Keratinocyte (primary cell): ENCODE data around the gene KRTAP3-3. TPM values are rescaled to one million over a fixed set of nuclear protein-coding genes. Genes with fewer than 3 reads are reported as not detected.

Experiments
- DNase-seq: peaks from one replicate; pipeline ENCODE4 v3.0.0-alpha.2; 2011; ENCODE audit warnings: low read depth, missing footprints, low spot score
- FAIRE-seq: peaks from 2 replicates; lab custom pipeline; 2011; peaks lifted over from hg19 to GRCh38; lab: Jason Lieb, UNC
- H2AFZ ChIP-seq: 2 replicates; pipeline ENCODE4 v1.6.0; 2012; ENCODE audit warnings: low read length, control low read depth, inconsistent platforms; ENCODE audit not compliant: control insufficient read depth
- H3K27ac ChIP-seq: 2 replicates; pipeline ENCODE4 v1.5.1; 2011; ENCODE audit warnings: low read length; ENCODE audit not compliant: control insufficient read depth, insufficient read depth
- H3K27me3 ChIP-seq: 3 replicates; pipeline ENCODE4 v1.6.0; 2011; ENCODE audit warnings: low read length; ENCODE audit not compliant: control insufficient read depth, insufficient read depth; ENCODE audit errors: extremely low read depth
- H3K36me3 ChIP-seq, 2 experiments: 2 replicates in 1 of 2; 3 replicates in 1 of 2; pipeline ENCODE4 v1.5.1; 2011; ENCODE audit warnings: low read length in 2 of 2, mild to moderate bottlenecking in 1 of 2; ENCODE audit not compliant: control insufficient read depth in 2 of 2, insufficient read depth in 2 of 2; ENCODE audit errors: extremely low read depth in 1 of 2
- H3K4me1 ChIP-seq: 3 replicates; pipeline ENCODE4 v1.5.1; 2011; ENCODE audit warnings: low read length; ENCODE audit not compliant: control insufficient read depth, insufficient read depth; ENCODE audit errors: extremely low read depth
- H3K4me2 ChIP-seq: 3 replicates; pipeline ENCODE4 v1.6.0; 2011; ENCODE audit warnings: low read depth, low read length; ENCODE audit not compliant: control insufficient read depth, insufficient read depth; ENCODE audit errors: extremely low read depth
- H3K4me3 ChIP-seq, 3 experiments: fragments of 200-600 bp in 1 of 3; sonication (generic) in 1 of 3; 2 replicates in 2 of 3; 3 replicates in 1 of 3; pipeline ENCODE4 v1.5.1; 2011 to 2016; ENCODE audit warnings: low read length in 3 of 3, mild to moderate bottlenecking in 3 of 3, control low read depth in 2 of 3, inconsistent platforms in 1 of 3, low read depth in 1 of 3, mixed read lengths in 1 of 3, mixed run types in 1 of 3, moderate library complexity in 1 of 3; ENCODE audit not compliant: control insufficient read depth in 2 of 3, insufficient read depth in 2 of 3; ENCODE audit errors: extremely low read depth in 1 of 3
- H3K79me2 ChIP-seq: 2 replicates; pipeline ENCODE4 v1.6.0; 2012; ENCODE audit warnings: low read length; ENCODE audit not compliant: control insufficient read depth, insufficient read depth
- H3K9ac ChIP-seq: 3 replicates; pipeline ENCODE4 v1.6.0; 2011; ENCODE audit warnings: low read length; ENCODE audit not compliant: control insufficient read depth, insufficient read depth; ENCODE audit errors: extremely low read depth
- H3K9me1 ChIP-seq: 3 replicates; pipeline ENCODE4 v1.6.0; 2011; ENCODE audit warnings: low read length; ENCODE audit not compliant: control insufficient read depth, insufficient read depth; ENCODE audit errors: extremely low read depth
- H3K9me3 ChIP-seq: 2 replicates; pipeline ENCODE4 v1.5.1; 2012; ENCODE audit warnings: low read depth, low read length; ENCODE audit not compliant: control insufficient read depth
- H4K20me1 ChIP-seq: 3 replicates; pipeline ENCODE4 v1.6.0; 2011; ENCODE audit warnings: low read length; ENCODE audit not compliant: control insufficient read depth, insufficient read depth; ENCODE audit errors: extremely low read depth
- CTCF ChIP-seq, 3 experiments: IDR thresholded peaks in 1 of 3; conservative IDR thresholded peaks in 1 of 3; optimal IDR thresholded peaks in 1 of 3; 2 replicates in 2 of 3; 3 replicates in 1 of 3; pipeline versions ENCODE3 to v1.5.1; 2011; ENCODE audit warnings: low read length in 3 of 3, mild to moderate bottlenecking in 3 of 3, moderate library complexity in 2 of 3, control low read depth in 1 of 3, inconsistent platforms in 1 of 3; ENCODE audit not compliant: insufficient read depth in 2 of 3; ENCODE audit errors: extremely low read depth in 1 of 3
- EZH2 ChIP-seq: IDR thresholded peaks from one replicate; pipeline ENCODE4 v1.6.1; 2012; ENCODE audit warnings: inconsistent platforms, mild to moderate bottlenecking, low read length, moderate library complexity
- dilution Hi-C: fragments of 300-500 bp; cut with MboI; formaldehyde crosslinking; loops from one replicate; pipeline ENCODE4 v1.7.0; 2020; ENCODE audit warnings: low sequenced_read_pairs; ENCODE audit not compliant: extremely low pct_ligation_motif_present
- polyA plus RNA-seq, 5 experiments: library from polyadenylated mRNA; depleted of rRNA in 3 of 5; stranded (reverse) in 3 of 5; stranded (forward) in 1 of 5; unstranded in 1 of 5; fragments of >200 nt; gene quantifications; 1 replicate in 1 of 5; 2 replicates in 3 of 5; 3 replicates in 1 of 5; pipeline versions ENCODE4 v1.2.1 to v1.2.3, GENCODE V29; 2011 to 2012; ENCODE audit warnings: missing spikeins in 2 of 5, low read depth in 1 of 5, low replicate concordance in 1 of 5

Gene KRTAP3-3
- polyA plus RNA-seq, 1 donor (not counting 4 experiments of a cell fraction or from before 2014, with no cell fraction given): not detected

- Histone ChIP-seq H3K36me3 (no peaks in the 10 kb centered on the region), H3K79me2 (no peaks in the 10 kb centered on the region), H3K4me1 (no peaks in the 10 kb centered on the region), H3K9me1 (no peaks in the 10 kb centered on the region), H3K4me3 (no peak overlapping the region), H3K27ac (no peak overlapping the region), H3K4me2 (no peak overlapping the region), H4K20me1 (no peaks in the 10 kb centered on the region), H3K9ac (no peak overlapping the region), H2AFZ (no peak overlapping the region), H3K27me3 (no peaks in the 10 kb centered on the region), H3K9me3 (no peaks in the 10 kb centered on the region)
- TF ChIP-seq CTCF (optimal IDR thresholded peaks at IDR 0.05 in 1 of 3, IDR thresholded peaks at IDR 0.05 in 1 of 3, conservative IDR thresholded peaks at IDR 0.05 in 1 of 3; ENCODE audit: extremely low read depth in 1 of 3, insufficient read depth in 2 of 3, low read length in 3 of 3): no peak
- no peak for TF ChIP-seq EZH2
- DNase-seq: no peak
- no peak for FAIRE-seq
- dilution Hi-C loops: no loop called here
These were observed 25.5 kb upstream of the KRTAP3-3 start for GRCh38 chr17:41019415-41019814.

GRCh38 chr17:41018541-41018940, 24.6 kb upstream of the KRTAP3-3 start:
- no peak overlapping the region for H3K4me2 ChIP-seq
- dilution Hi-C loops: no loop called here
- H3K4me3 ChIP-seq: no peak overlapping the region
- H3K36me3 ChIP-seq: no peaks in the 10 kb centered on the region
- H3K79me2 ChIP-seq: no peaks in the 10 kb centered on the region
- no peaks in the 10 kb centered on the region for H4K20me1 ChIP-seq
- H3K27me3 ChIP-seq: no peaks in the 10 kb centered on the region
- no peaks in the 10 kb centered on the region for H3K4me1 ChIP-seq
- no peak overlapping the region for H2AFZ ChIP-seq
- no peak overlapping the region for H3K27ac ChIP-seq
- no peak for FAIRE-seq
- TF ChIP-seq EZH2: no peak
- no peak for TF ChIP-seq CTCF (optimal IDR thresholded peaks at IDR 0.05 in 1 of 3, IDR thresholded peaks at IDR 0.05 in 1 of 3, conservative IDR thresholded peaks at IDR 0.05 in 1 of 3; ENCODE audit: extremely low read depth in 1 of 3, insufficient read depth in 2 of 3, low read length in 3 of 3)
- no peak overlapping the region for H3K9ac ChIP-seq
- no peak for DNase-seq
- H3K9me3 ChIP-seq: no peaks in the 10 kb centered on the region
- no peaks in the 10 kb centered on the region for H3K9me1 ChIP-seq
